ENCODE measurements around the gene SLC5A6. TPM values are rescaled to one million over a fixed set of nuclear protein-coding genes. Genes with fewer than 3 reads are reported as not detected.

SLC5A6 gene
- total RNA-seq, 2 experiments from 2014 or later, result 55.5 to 60.1 TPM

- Histone ChIP-seq H3K27ac (ENCODE audit: low read depth, low read length, poor library complexity, severe bottlenecking) (no peak overlapping the region), H2AFZ (ENCODE audit: low read length) (no peak overlapping the region), H3K36me3 (ENCODE audit: insufficient read depth, low read length) (peaks cover 48% of the 10 kb centered on the region), H3K4me1 (ENCODE audit: insufficient read depth, low read length, poor library complexity, severe bottlenecking) (peaks cover 21% of the 10 kb centered on the region), H3K4me3 (ENCODE audit: low read depth, low read length, poor library complexity, severe bottlenecking) (no peak overlapping the region), H3K4me2 (ENCODE audit: low read length) (no peak overlapping the region), H3K9me2 (ENCODE audit: insufficient read depth, low read length) (no peaks in the 10 kb centered on the region), H3K79me2 (ENCODE audit: insufficient read depth, low read depth, low read length) (peaks cover 12% of the 10 kb centered on the region; the same call in 1 of the 2 replicates), H4K20me1 (ENCODE audit: insufficient read depth, low read length) (no peaks in the 10 kb centered on the region), H3K9me3 (ENCODE audit: low read length) (no peaks in the 10 kb centered on the region)
- TF ChIP-seq, protein P1, sequence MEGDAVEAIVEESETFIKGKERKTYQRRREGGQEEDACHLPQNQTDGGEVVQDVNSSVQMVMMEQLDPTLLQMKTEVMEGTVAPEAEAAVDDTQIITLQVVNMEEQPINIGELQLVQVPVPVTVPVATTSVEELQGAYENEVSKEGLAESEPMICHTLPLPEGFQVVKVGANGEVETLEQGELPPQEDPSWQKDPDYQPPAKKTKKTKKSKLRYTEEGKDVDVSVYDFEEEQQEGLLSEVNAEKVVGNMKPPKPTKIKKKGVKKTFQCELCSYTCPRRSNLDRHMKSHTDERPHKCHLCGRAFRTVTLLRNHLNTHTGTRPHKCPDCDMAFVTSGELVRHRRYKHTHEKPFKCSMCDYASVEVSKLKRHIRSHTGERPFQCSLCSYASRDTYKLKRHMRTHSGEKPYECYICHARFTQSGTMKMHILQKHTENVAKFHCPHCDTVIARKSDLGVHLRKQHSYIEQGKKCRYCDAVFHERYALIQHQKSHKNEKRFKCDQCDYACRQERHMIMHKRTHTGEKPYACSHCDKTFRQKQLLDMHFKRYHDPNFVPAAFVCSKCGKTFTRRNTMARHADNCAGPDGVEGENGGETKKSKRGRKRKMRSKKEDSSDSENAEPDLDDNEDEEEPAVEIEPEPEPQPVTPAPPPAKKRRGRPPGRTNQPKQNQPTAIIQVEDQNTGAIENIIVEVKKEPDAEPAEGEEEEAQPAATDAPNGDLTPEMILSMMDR (conservative IDR thresholded peaks at IDR 0.05; ENCODE audit: low read length), result no peak
- TF ChIP-seq EZH2phosphoT487 (IDR thresholded peaks at IDR 0.05; ENCODE audit: borderline replicate concordance, low read depth, low read length), result no peak
- no peak for DNase-seq (ENCODE audit: low spot score)
- CTCF ChIA-PET (ENCODE audit: unreplicated experiment), result no interaction called here
- no TSS peak for BruUV-seq (replicated peaks)
- intact Hi-C loops (cut with micrococcal nuclease; ENCODE audit: unreplicated experiment), result no loop called here
- POLR2A ChIA-PET, result no interaction called here
Measured at GRCh38 chr2:27258051-27258450, 46.0 kb upstream of the SLC5A6 start.

DNA sequence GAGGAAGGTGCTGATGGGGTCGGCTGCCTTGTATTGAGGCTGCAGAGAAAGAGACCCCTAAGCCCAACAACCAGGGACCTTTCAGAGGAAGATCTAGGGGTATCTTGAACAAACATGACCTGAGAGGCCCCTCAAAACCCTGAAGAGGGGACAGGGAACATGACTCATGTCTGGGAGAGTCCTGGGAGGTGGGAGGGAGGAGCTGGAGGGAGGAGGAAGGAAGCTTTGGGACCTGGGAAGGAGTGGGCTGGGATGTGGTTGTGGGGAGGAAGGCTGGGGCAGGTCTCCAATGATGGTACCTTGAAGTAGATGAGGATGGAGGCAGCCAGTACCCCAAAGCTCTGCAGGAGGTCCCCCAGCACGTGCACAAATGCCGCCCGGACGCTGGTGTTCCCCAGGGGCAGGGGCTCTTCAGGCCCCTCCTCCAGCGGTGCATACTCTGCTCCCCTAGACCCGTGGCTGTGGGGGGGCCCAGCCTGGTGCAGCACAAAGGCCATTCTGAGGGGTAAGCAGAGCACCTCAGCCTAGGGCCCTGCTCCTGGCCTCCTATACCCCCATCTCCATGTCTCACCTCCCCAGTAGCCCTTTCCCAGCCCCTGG, 44.9 kb upstream of the SLC5A6 start:
- Histone ChIP-seq H3K4me2 (ENCODE audit: low read length) (no peak overlapping the region), H3K9me2 (ENCODE audit: insufficient read depth, low read length) (no peaks in the 10 kb centered on the region), H2AFZ (ENCODE audit: low read length) (no peak overlapping the region), H4K20me1 (ENCODE audit: insufficient read depth, low read length) (no peaks in the 10 kb centered on the region), H3K79me2 (ENCODE audit: insufficient read depth, low read depth, low read length) (peaks cover 12% of the 10 kb centered on the region; the same call in 1 of the 2 replicates), H3K36me3 (ENCODE audit: insufficient read depth, low read length) (peaks cover 48% of the 10 kb centered on the region), H3K4me3 (ENCODE audit: low read depth, low read length, poor library complexity, severe bottlenecking) (no peak overlapping the region), H3K4me1 (ENCODE audit: insufficient read depth, low read length, poor library complexity, severe bottlenecking) (peaks cover 32% of the 10 kb centered on the region), H3K27ac (ENCODE audit: low read depth, low read length, poor library complexity, severe bottlenecking) (no peak overlapping the region), H3K9me3 (ENCODE audit: low read length) (no peaks in the 10 kb centered on the region)
- DNase-seq (ENCODE audit: low spot score), result no peak
- POLR2A ChIA-PET, result no interaction called here
- no TSS peak for BruUV-seq (replicated peaks)
- intact Hi-C loops (cut with micrococcal nuclease; ENCODE audit: unreplicated experiment), result no loop called here
- CTCF ChIA-PET (ENCODE audit: unreplicated experiment), result no interaction called here
- TF ChIP-seq EZH2phosphoT487 (IDR thresholded peaks at IDR 0.05; ENCODE audit: borderline replicate concordance, low read depth, low read length), result no peak
- TF ChIP-seq, protein P1 (conservative IDR thresholded peaks at IDR 0.05; ENCODE audit: low read length), result no peak

GRCh38 chr2:27255660-27256059, 43.6 kb upstream of the SLC5A6 start:
- Histone ChIP-seq H3K4me2 (ENCODE audit: low read length) (no peak overlapping the region), H3K27ac (ENCODE audit: low read depth, low read length, poor library complexity, severe bottlenecking) (no peak overlapping the region), H2AFZ (ENCODE audit: low read length) (no peak overlapping the region), H3K9me2 (ENCODE audit: insufficient read depth, low read length) (no peaks in the 10 kb centered on the region), H3K9me3 (ENCODE audit: low read length) (no peaks in the 10 kb centered on the region), H4K20me1 (ENCODE audit: insufficient read depth, low read length) (no peaks in the 10 kb centered on the region), H3K4me1 (ENCODE audit: insufficient read depth, low read length, poor library complexity, severe bottlenecking) (peaks cover 32% of the 10 kb centered on the region), H3K4me3 (ENCODE audit: low read depth, low read length, poor library complexity, severe bottlenecking) (no peak overlapping the region), H3K79me2 (ENCODE audit: insufficient read depth, low read depth, low read length) (peaks cover under 1% of the 10 kb centered on the region; the same call in 1 of the 2 replicates), H3K36me3 (ENCODE audit: insufficient read depth, low read length) (peaks cover 48% of the 10 kb centered on the region)
- DNase-seq (ENCODE audit: low spot score), result no peak
- ChIA-PET CTCF (ENCODE audit: unreplicated experiment) (no interaction called here), POLR2A (interaction anchor here (0.9 kb wide), 1 partner anchor 31 kb away, joined by 3 read pairs; no protein-coding TSS in a partner anchor)
- TF ChIP-seq, protein P1 (conservative IDR thresholded peaks at IDR 0.05; ENCODE audit: low read length), result no peak
- no peak for TF ChIP-seq EZH2phosphoT487 (IDR thresholded peaks at IDR 0.05; ENCODE audit: borderline replicate concordance, low read depth, low read length)
- no TSS peak for BruUV-seq (replicated peaks)
- intact Hi-C loops (cut with micrococcal nuclease; ENCODE audit: unreplicated experiment), result no loop called here
